HepG2 (cell line): ENCODE results near the gene TIMM23B. TPM values are rescaled to one million over a fixed set of nuclear protein-coding genes. Genes with fewer than 3 reads are reported as not detected.
"Not testable (repeated sequence)": the region's sequence is repeated elsewhere in the genome, so short reads cannot be mapped to it uniquely, and the experiment has no call there.

Source experiments
- EEA1 ChIP-seq: sonication (generic); formaldehyde crosslinking; IDR thresholded peaks from 2 replicates; pipeline ENCODE4 v1.5.1; 2020; ENCODE audit warnings: mild to moderate bottlenecking, missing genetic modification reagents, borderline replicate concordance
- FOXC1 ChIP-seq: sonication (generic); formaldehyde crosslinking; IDR thresholded peaks from 2 replicates; pipeline ENCODE4 v1.8.0; 2022; ENCODE audit warnings: mild to moderate bottlenecking, missing genetic modification reagents, borderline replicate concordance
- GATAD2A ChIP-seq: IDR thresholded peaks from 2 replicates; pipeline ENCODE4 v1.6.1; 2016
- HINFP ChIP-seq: sonication (generic); formaldehyde crosslinking; IDR thresholded peaks from 2 replicates; pipeline ENCODE4 v1.4.0; 2020; ENCODE audit warnings: low read depth, mild to moderate bottlenecking, missing genetic modification reagents
- HNRNPL ChIP-seq: fragments of 200-400 bp; formaldehyde crosslinking; IDR thresholded peaks from 2 replicates; pipeline ENCODE4 v1.6.1; 2017; ENCODE audit warnings: mild to moderate bottlenecking, low read depth, low read length
- KMT2A ChIP-seq: sonication (generic); formaldehyde crosslinking; IDR thresholded peaks from 2 replicates; pipeline ENCODE4 v1.4.0; 2020; ENCODE audit warnings: missing genetic modification reagents
- MAZ ChIP-seq, 2 experiments: sonication (generic) in 1 of 2; formaldehyde crosslinking in 1 of 2; IDR thresholded peaks; 2 replicates each; pipeline versions ENCODE4 v1.5.0 to v1.6.1; 2012 to 2020; ENCODE audit warnings: low read depth in 2 of 2, mild to moderate bottlenecking in 2 of 2, borderline replicate concordance in 1 of 2, improper control_type of control experiment in 1 of 2, low read length in 1 of 2, missing genetic modification reagents in 1 of 2, moderate library complexity in 1 of 2
- RAD21 ChIP-seq: fragments of 450-650 bp; formaldehyde crosslinking; IDR thresholded peaks from 2 replicates; pipeline ENCODE4 v1.5.0; 2020; ENCODE audit warnings: mild to moderate bottlenecking
- RFXANK ChIP-seq: IDR thresholded peaks from 2 replicates; pipeline ENCODE4 v1.6.1; 2016
- SAFB2 ChIP-seq: sonication (generic); formaldehyde crosslinking; IDR thresholded peaks from 2 replicates; pipeline ENCODE4 v1.5.1; 2020; ENCODE audit warnings: missing genetic modification reagents, low read depth, mild to moderate bottlenecking, borderline replicate concordance
- TBP ChIP-seq: sonication (generic); formaldehyde crosslinking; IDR thresholded peaks from 2 replicates; pipeline ENCODE4 v1.5.0; 2020; ENCODE audit warnings: missing genetic modification reagents
- TGIF2 ChIP-seq: IDR thresholded peaks from 2 replicates; pipeline ENCODE4 v1.6.1; 2016; ENCODE audit warnings: control low read depth, missing compliant biosample characterization
- TMF1 ChIP-seq: sonication (generic); formaldehyde crosslinking; IDR thresholded peaks from 2 replicates; pipeline ENCODE4 v1.8.1; 2022; ENCODE audit warnings: low read depth, missing genetic modification reagents
- ZFAT ChIP-seq: sonication (generic); formaldehyde crosslinking; conservative IDR thresholded peaks from 2 replicates; pipeline ENCODE4 v1.8.1; 2023; ENCODE audit warnings: missing genetic modification reagents, inconsistent platforms
- ZFP82 ChIP-seq: sonication (generic); formaldehyde crosslinking; IDR thresholded peaks from 2 replicates; pipeline ENCODE4 v1.5.1; 2020; ENCODE audit warnings: mild to moderate bottlenecking, missing genetic modification reagents, borderline replicate concordance
- ZMYM4 ChIP-seq: sonication (generic); formaldehyde crosslinking; IDR thresholded peaks from 2 replicates; pipeline ENCODE4 v1.8.1; 2023; ENCODE audit warnings: mild to moderate bottlenecking, missing genetic modification reagents
- ZNF598 ChIP-seq: sonication (generic); formaldehyde crosslinking; IDR thresholded peaks from 2 replicates; pipeline ENCODE4 v1.5.1; 2020; ENCODE audit warnings: mild to moderate bottlenecking, missing genetic modification reagents, borderline replicate concordance
- ZNF605 ChIP-seq: sonication (generic); formaldehyde crosslinking; IDR thresholded peaks from 2 replicates; pipeline ENCODE4 v1.8.0; 2022; ENCODE audit warnings: mild to moderate bottlenecking, missing genetic modification reagents
- ZNF841 ChIP-seq: sonication (generic); formaldehyde crosslinking; IDR thresholded peaks from 2 replicates; pipeline ENCODE4 v1.8.1; 2023; ENCODE audit warnings: missing genetic modification reagents, borderline replicate concordance
- ZNF891 ChIP-seq: sonication (generic); formaldehyde crosslinking; IDR thresholded peaks from 2 replicates; pipeline ENCODE4 v1.5.0; 2020; ENCODE audit warnings: mild to moderate bottlenecking, missing genetic modification reagents
- polyA plus RNA-seq, 8 experiments: library from polyadenylated mRNA; depleted of rRNA in 3 of 8; stranded (reverse) in 7 of 8; unstranded in 1 of 8; fragments of >200 nt; fragmentation: Illumina TruSeq in 4 of 8; extraction: Trizol in 4 of 8; gene quantifications; 2 replicates each; pipeline versions ENCODE4 v1.2.1 to v1.2.3, GENCODE V29; 2011 to 2016; ENCODE audit warnings: low read depth in 4 of 8, missing spikeins in 1 of 8, mixed read lengths in 1 of 8; ENCODE audit not compliant: insufficient read depth in 1 of 8
- total RNA-seq, 5 experiments: library from RNA; depleted of rRNA; stranded (reverse); fragments of >200 nt; fragmentation: Illumina TruSeq; extraction: Trizol; gene quantifications; 2 replicates each; pipeline ENCODE4 v1.2.3, GENCODE V29; 2016; ENCODE audit warnings: low read depth in 1 of 5
- TF ChIP-seq, protein P1 (sequence below): IDR thresholded peaks from 2 replicates; pipeline ENCODE4 v1.6.1; 2012; ENCODE audit warnings: inconsistent platforms
- TF ChIP-seq, protein P2 (sequence below): sonication (generic); formaldehyde crosslinking; conservative IDR thresholded peaks from 2 replicates; pipeline ENCODE4 v1.8.0; 2022; ENCODE audit warnings: low read depth, missing genetic modification reagents
- TF ChIP-seq, protein P3 (sequence below): sonication (generic); formaldehyde crosslinking; IDR thresholded peaks from 2 replicates; pipeline ENCODE4 v1.4.0; 2020; ENCODE audit warnings: missing genetic modification reagents

TIMM23B gene
- total and polyA plus RNA-seq, 2 of the 13 experiments (the other 11 are each of a cell fraction or from before 2014, with no cell fraction given) = 10.8 to 13.0 TPM

DNA sequence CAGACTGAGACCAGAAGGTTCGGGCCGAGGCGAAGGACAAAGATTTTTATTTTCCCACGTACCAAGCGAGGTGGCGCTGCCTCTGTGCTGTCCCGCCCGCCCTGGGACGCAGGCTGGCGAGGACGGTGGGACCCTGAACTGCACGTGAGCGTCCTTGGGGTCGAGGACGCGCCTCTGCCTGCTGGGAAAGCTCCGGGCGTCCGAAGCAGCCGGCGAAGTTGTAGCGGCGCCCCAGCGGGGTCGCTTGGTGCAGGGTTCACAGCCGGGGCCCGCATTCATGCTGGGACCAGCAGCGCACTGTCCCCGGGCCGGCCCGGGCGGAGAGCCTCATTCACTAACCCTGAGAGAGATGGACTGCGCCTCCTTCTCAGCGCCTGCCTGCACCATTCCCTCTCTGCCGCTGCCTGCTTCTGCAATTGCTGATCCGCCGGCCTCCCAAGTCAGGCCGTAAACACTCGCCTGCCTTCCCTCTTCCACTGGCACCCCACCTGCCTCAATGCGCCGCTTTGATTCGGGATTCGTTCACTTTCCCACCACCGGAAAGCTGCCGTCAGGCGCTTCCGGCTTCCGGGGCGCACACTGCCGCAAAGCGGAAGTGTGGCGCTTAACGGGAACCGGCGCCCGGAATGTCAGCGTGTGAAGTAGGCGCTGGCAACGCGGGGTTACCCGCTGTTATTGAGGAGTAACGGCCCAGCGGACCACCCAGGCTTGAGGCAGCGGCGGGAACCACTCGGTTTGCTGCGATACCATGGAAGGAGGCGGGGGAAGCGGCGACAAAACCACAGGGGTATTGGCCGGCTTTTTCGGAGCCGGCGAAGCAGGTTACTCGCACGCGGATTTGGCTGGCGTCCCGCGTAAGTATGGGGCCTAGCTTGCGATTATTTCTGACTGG is at the start of gene TIMM23B, which contains the start of gene PARG (continued):
- TF ChIP-seq RAD21 (CRISPR knock-in tag) = 0 out of 2 replicates have a peak, but pooled peaks have one; percentile 19
- 0 out of 2 replicates have a peak, but pooled peaks have one; percentile 43 for TF ChIP-seq SAFB2 (CRISPR knock-in tag)
- 0 out of 2 replicates have a peak, but pooled peaks have one; percentile 48 for TF ChIP-seq EEA1 (CRISPR knock-in tag)
- TF ChIP-seq TGIF2 (CRISPR knock-in tag) = peak; percentile 84; the same call in 1 of the 2 replicates
- TF ChIP-seq ZFP82 (CRISPR knock-in tag) = peak; percentile 76; the same call in 1 of the 2 replicates
- peak; percentile 85 for TF ChIP-seq KMT2A (CRISPR knock-in tag)
- peak; percentile 77; the same call in 1 of the 2 replicates for TF ChIP-seq TMF1
- TF ChIP-seq, protein P1, sequence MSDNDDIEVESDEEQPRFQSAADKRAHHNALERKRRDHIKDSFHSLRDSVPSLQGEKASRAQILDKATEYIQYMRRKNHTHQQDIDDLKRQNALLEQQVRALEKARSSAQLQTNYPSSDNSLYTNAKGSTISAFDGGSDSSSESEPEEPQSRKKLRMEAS = peak; percentile 79
- TF ChIP-seq GATAD2A (CRISPR knock-in tag) = 0 out of 2 replicates have a peak, but pooled peaks have one; percentile 34
- peak; percentile 47; the same call in 1 of the 2 replicates for TF ChIP-seq FOXC1 (CRISPR knock-in tag)
- TF ChIP-seq ZNF598 (CRISPR knock-in tag) = peak; percentile 49; the same call in 1 of the 2 replicates
- TF ChIP-seq ZNF891 = peak; percentile 48; the same call in 1 of the 2 replicates
- 0 out of 2 replicates have a peak, but pooled peaks have one; percentile 37 for TF ChIP-seq ZNF841
- TF ChIP-seq HNRNPL = 0 out of 2 replicates have a peak, but pooled peaks have one; percentile 18
- not testable (repeated sequence) for TF ChIP-seq MAZ (IDR thresholded peaks at IDR 0.05; ENCODE audit: borderline replicate concordance, low read depth, low read length)
- TF ChIP-seq MAZ (CRISPR knock-in tag; IDR thresholded peaks at IDR 0.05; ENCODE audit: low read depth) = peak; percentile 67; the same call in 1 of the 2 replicates
- TF ChIP-seq, protein P2, sequence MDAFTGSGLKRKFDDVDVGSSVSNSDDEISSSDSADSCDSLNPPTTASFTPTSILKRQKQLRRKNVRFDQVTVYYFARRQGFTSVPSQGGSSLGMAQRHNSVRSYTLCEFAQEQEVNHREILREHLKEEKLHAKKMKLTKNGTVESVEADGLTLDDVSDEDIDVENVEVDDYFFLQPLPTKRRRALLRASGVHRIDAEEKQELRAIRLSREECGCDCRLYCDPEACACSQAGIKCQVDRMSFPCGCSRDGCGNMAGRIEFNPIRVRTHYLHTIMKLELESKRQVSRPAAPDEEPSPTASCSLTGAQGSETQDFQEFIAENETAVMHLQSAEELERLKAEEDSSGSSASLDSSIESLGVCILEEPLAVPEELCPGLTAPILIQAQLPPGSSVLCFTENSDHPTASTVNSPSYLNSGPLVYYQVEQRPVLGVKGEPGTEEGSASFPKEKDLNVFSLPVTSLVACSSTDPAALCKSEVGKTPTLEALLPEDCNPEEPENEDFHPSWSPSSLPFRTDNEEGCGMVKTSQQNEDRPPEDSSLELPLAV (CRISPR knock-in tag) = 0 out of 2 replicates have a peak, but pooled peaks have one; percentile 50
- TF ChIP-seq ZFAT = 0 out of 2 replicates have a peak, but pooled peaks have one; percentile 37
- 0 out of 2 replicates have a peak, but pooled peaks have one; percentile 31 for TF ChIP-seq RFXANK (CRISPR knock-in tag)
- TF ChIP-seq ZNF605 (CRISPR knock-in tag) = peak; percentile 34; the same call in 1 of the 2 replicates
- TF ChIP-seq ZMYM4 (CRISPR knock-in tag) = peak; percentile 70
- TF ChIP-seq HINFP (CRISPR knock-in tag) = peak; percentile 71; the same call in 1 of the 2 replicates
- TF ChIP-seq, protein P3, sequence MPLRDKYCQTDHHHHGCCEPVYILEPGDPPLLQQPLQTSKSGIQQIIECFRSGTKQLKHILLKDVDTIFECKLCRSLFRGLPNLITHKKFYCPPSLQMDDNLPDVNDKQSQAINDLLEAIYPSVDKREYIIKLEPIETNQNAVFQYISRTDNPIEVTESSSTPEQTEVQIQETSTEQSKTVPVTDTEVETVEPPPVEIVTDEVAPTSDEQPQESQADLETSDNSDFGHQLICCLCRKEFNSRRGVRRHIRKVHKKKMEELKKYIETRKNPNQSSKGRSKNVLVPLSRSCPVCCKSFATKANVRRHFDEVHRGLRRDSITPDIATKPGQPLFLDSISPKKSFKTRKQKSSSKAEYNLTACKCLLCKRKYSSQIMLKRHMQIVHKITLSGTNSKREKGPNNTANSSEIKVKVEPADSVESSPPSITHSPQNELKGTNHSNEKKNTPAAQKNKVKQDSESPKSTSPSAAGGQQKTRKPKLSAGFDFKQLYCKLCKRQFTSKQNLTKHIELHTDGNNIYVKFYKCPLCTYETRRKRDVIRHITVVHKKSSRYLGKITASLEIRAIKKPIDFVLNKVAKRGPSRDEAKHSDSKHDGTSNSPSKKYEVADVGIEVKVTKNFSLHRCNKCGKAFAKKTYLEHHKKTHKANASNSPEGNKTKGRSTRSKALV (CRISPR knock-in tag) = 0 out of 2 replicates have a peak, but pooled peaks have one; percentile 62
- 0 out of 2 replicates have a peak, but pooled peaks have one; percentile 53 for TF ChIP-seq TBP
